Measurements from ENCODE around the gene VPS33B. TPM values are rescaled to one million over a fixed set of nuclear protein-coding genes. Genes with fewer than 3 reads are reported as not detected.

VPS33B gene
- total and polyA plus RNA-seq, 2 experiments from 2014 or later = 8.8 to 15.2 TPM

- no peak for TF ChIP-seq REST (IDR thresholded peaks at IDR 0.05; ENCODE audit: unreplicated experiment)
- TF ChIP-seq POLR2AphosphoS5 (IDR thresholded peaks at IDR 0.05; ENCODE audit: low read depth) = no peak
- TF ChIP-seq STAT1 (IDR thresholded peaks at IDR 0.05; ENCODE audit: unreplicated experiment) = no peak
- TF ChIP-seq ZNF331 (CRISPR knock-in tag; IDR thresholded peaks at IDR 0.05; ENCODE audit: low read depth) = no peak
- no peak for TF ChIP-seq NANOG (IDR thresholded peaks at IDR 0.05; ENCODE audit: borderline replicate concordance)
- no peak for TF ChIP-seq ETS1 (IDR thresholded peaks at IDR 0.05)
- TF ChIP-seq JUNB (IDR thresholded peaks at IDR 0.05; ENCODE audit: unreplicated experiment) = no peak
- no peak for TF ChIP-seq ZNF114 (CRISPR knock-in tag; IDR thresholded peaks at IDR 0.05)
- TF ChIP-seq ZNF462 (CRISPR knock-in tag; IDR thresholded peaks at IDR 0.05) = no peak
- no peak for TF ChIP-seq CTCF (conservative IDR thresholded peaks at IDR 0.05; ENCODE audit: low read depth in 2 of 2)
- no peak for TF ChIP-seq CREB1 (CRISPR knock-in tag; IDR thresholded peaks at IDR 0.05; ENCODE audit: low read depth)
- no peak for TF ChIP-seq EZH2phosphoT487 (IDR thresholded peaks at IDR 0.05; ENCODE audit: unreplicated experiment)
- no peak for TF ChIP-seq EZH2 (IDR thresholded peaks at IDR 0.05; ENCODE audit: low read depth, unreplicated experiment)
- Histone ChIP-seq H3K27ac (ENCODE audit: low read depth) (no peak overlapping the region), H3K4me2 (no peak overlapping the region), H3K36me3 (ENCODE audit: insufficient read depth) (no peaks in the 10 kb centered on the region), H3K79me2 (replicated peaks; ENCODE audit: insufficient read depth) (no peaks in the 10 kb centered on the region), H3F3A (replicated peaks; ENCODE audit: low read depth) (no peaks in the 10 kb centered on the region), H3K4me1 (ENCODE audit: insufficient read depth) (no peaks in the 10 kb centered on the region), H3K27me3 (ENCODE audit: insufficient read depth) (no peaks in the 10 kb centered on the region), H3K4me3 (no peak overlapping the region), H4K20me1 (replicated peaks; ENCODE audit: insufficient read depth) (no peaks in the 10 kb centered on the region), H3K9me2 (ENCODE audit: insufficient read depth) (no peaks in the 10 kb centered on the region), H2AFZ (no peak overlapping the region)
- Mint-ChIP-seq H3K4me3 (no peak overlapping the region), H3K27ac (no peak overlapping the region), H3K9me3 (peaks cover 10% of the 10 kb centered on the region), H3K36me3 (ENCODE audit: low read depth) (no peaks in the 10 kb centered on the region), H3K27me3 (ENCODE audit: insufficient read depth, low read depth, poor library complexity) (peaks cover 5% of the 10 kb centered on the region), H3K4me1 (no peaks in the 10 kb centered on the region)
- DNase-seq (ENCODE audit: low spot score) = no peak
- no peak for ATAC-seq
Measured at GRCh38 chr15:91061230-91061629, 38.8 kb upstream of the VPS33B start.

Measured in GM23338 (cell line).